GM18502 (cell line): ENCODE data around the gene STK38L.
"Not testable (repeated sequence)": the region's sequence is repeated elsewhere in the genome, so short reads cannot be mapped to it uniquely, and the experiment has no call there.

Source experiments
- ATAC-seq: cut with Tn5 transposase; IDR thresholded peaks from one replicate; pipeline ENCODE4 v1.9.1; 2021; ENCODE audit warnings: mild to moderate bottlenecking; ENCODE audit not compliant: unreplicated experiment, poor library complexity

Gene STK38L

GRCh38 chr12:27221625-27222387 lies 22.3 kb upstream of the STK38L start:
- ATAC-seq = peak; percentile 73

- ATAC-seq = no peak
Measured at GRCh38 chr12:27226407-27226929, 17.6 kb upstream of the STK38L start.

DNA sequence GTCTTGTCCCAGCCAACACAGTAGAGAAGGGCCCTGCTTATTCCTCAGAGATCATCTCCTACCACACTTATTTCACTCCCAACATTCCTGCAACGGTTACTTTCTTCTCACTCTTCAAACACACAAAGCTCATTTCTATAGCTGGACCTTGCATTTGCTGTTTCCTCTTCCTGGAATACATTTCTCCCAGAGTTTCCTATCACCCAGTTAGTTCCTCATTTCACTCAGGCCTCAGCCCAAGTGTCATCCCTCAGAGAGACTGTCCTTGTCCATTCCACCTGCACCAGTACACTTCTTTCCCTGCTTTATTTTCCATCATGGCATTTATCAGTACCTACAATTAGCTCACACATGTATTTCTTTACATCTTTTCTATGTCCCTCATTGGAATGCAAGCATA lies 14.7 kb upstream of the STK38L start:
- no peak for ATAC-seq

GRCh38 chr12:27231374-27231773 lies 12.7 kb upstream of the STK38L start:
- not testable (repeated sequence) for ATAC-seq

GRCh38 chr12:27233814-27234213 lies 10.3 kb upstream of the STK38L start:
- ATAC-seq = no peak

DNA sequence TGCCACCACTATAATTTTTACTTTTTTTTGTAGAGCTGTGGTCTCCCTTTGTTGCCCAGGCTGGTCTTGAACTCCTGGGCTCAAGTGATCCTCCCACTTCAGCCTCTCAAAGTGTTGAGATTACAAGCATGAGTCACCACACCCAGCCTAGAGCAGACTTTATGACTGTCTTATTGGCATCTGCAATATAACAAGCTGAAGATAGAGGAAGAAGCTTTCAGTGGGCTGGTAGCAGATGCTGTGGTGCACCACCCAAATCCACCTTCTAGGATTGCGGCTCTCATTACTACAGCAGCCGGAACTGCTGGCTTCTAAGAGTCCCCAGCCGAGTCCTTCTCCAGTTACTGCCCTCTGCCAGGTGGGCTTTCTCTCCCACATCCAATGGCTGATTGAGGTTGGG lies 7.6 kb upstream of the STK38L start:
- ATAC-seq = no peak

DNA sequence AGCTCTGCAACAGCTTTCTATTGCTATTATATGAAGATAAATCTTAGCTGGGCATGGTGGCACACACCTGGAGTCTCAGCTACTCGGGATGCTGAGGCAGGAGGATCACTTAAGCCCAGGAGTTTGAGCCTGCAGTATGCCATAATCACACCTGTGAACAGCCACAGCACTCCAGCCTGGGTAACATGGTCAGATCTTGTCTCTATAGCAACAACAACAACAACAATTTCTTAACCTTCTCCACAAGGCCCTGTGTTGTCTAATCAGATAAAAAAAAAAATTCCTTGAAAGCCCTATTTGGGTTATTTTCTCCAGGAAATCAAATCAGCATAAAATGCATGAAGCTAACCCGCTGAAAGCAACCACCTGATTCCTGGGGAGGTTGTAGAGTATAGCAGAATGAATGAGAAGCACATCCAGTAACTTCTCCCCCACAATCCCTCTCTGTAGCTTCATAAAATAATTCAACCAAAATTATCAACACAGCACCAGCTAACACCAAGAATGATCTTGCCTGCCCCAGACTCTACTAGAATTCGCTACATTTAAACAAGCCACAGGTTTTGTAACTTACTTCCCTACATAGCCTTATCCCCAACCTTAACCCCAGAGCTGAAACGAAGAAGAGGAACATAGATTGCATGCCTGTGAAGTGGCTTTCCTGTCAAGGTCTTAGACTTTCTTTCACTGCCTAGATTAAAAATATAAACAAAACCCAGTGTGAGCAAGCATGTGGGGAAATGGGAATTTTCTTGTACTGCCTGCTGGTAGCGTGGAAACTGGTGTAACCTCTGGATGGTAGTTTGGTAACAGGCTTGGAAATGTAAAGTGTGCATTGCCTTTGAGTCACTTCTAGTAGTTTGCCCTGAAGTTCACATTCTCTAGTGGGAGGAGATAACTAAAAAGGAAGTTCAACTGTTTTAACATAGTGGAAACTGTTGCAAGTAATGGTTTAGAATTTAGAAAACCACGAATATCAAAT lies 6.0 kb upstream of the STK38L start:
- peak; percentile 75 for ATAC-seq

GRCh38 chr12:27243006-27243405 lies 1.1 kb upstream of the STK38L start:
- ATAC-seq = no peak

DNA sequence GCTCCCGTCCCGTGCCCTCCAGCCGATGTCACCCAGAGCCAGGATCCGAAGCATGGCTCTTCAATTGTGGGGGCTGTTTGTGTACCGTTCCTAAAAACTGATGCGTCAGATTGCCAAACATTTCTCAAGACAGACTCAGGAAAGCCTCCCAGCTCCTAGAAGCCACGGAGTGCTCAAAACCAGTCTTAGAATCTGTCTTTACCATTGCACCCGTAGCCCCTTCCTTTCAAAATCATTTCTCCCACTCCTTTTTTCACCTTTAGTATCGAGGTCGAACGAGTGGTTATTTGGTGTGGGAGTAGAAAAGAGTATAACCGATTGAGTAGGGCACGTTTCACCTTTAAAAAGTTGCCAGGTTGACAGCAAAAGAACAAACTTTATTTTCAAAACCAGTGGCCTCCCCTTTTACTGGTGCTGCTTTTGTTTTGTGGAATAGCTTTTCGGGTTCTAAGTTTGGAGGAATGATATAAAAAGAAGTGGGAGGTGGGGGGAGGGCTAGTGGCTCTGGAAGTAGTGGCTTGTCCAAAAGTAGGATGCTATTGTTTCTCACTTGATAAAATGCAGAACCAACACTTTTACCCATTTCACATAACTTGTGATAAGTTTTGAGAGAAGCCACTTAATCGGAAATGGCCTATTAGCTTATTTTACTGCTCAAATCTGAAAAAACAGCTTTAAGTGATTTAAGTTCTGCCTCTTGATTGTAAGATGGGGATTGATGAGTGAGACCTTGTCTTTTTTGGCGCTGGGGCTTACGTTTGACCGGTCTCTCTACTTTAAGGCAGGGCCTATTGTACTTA lies 803 bp downstream of the STK38L start:
- ATAC-seq = no peak

GRCh38 chr12:27246141-27246540 lies 2.1 kb downstream of the STK38L start:
- no peak for ATAC-seq

- no peak for ATAC-seq
Measured at GRCh38 chr12:27246774-27247173, 2.7 kb downstream of the STK38L start.

- no peak for ATAC-seq
Measured at GRCh38 chr12:27252934-27253333, 8.8 kb downstream of the STK38L start.

GRCh38 chr12:27253347-27253746 lies 9.3 kb downstream of the STK38L start:
- ATAC-seq = no peak

DNA sequence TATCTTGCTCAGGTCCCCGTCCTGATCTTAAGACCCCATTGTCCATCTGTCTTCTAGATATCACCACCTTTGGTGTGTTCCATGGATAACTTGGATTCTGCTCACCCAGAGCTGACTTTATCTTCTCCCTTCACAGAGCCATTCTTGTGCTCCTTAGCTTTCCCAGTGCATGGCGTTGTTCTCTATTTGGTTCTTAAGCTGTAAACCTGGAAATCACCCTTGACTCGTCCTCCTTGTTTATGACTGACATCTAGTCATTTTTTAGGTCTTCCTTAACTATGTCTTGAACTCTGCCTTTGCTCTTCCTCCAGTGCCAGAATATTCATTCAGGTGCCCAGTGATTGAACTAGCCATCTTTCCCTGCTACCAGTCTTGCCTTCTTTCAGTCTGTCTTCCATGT lies 11.7 kb downstream of the STK38L start:
- ATAC-seq = no peak

GRCh38 chr12:27257104-27257843 lies 13.2 kb downstream of the STK38L start:
- no peak for ATAC-seq

- no peak for ATAC-seq
Measured at GRCh38 chr12:27260746-27261145, 16.7 kb downstream of the STK38L start.

DNA sequence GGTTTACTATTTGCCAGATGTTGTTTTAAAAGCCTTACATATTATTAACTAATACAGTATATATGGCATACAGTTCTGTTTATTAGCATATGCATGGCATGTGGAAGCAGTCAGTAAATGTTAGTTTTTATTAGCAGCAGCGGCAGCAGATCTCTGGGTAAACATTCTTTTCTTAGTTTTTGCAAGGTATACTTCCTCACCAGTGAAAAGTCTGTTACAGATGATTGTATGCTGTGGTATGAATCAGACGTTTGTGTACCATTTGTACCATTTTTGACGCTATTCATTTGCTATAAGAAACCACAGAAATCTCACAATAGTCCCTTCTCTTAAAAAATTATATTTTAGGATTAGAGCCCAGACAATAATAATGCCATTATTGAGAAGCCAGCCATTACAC lies 17.8 kb downstream of the STK38L start:
- ATAC-seq = no peak

- ATAC-seq = no peak
Measured at GRCh38 chr12:27270148-27270547, 26.1 kb downstream of the STK38L start.

DNA sequence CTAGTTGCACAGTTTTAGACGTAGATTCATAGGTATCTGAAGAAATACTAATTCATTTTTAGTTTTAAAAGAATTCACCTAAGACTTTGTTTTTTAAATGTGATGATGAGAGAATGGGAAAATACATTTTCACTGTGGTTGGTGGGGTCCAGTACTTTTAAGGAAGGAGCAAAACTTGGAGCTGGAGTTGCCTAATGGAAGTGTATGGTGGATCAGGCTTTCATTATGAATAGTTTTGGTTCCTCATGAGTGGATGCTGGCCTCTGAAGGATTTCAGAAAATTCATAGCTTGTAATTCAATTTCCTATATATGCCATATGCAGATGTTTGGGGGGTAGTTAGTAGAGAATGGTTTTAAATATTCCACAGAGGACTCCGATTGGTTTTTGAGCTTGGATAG lies 27.1 kb downstream of the STK38L start:
- ATAC-seq = no peak
